Tibial artery (tissue), 4 donors: ENCODE measurements around the gene HPX.

Source experiments
- DNase-seq, 2 donors: peaks; one replicate each; pipeline ENCODE4 v3.0.0-alpha.2; 2019
- H3K27ac ChIP-seq, 2 donors: fragments of 200-600 bp; sonication (generic) in 1 of 2; 1 replicate in 1 of 2; 2 replicates in 1 of 2; pipeline ENCODE4 v1.5.1; 2018 to 2019; ENCODE audit warnings: mild to moderate bottlenecking in 1 of 2
- H3K27me3 ChIP-seq, 2 donors: fragments of 200-600 bp; sonication (generic) in 1 of 2; one replicate each; pipeline versions ENCODE4 v1.5.1 to v1.6.0; 2016 to 2019
- H3K36me3 ChIP-seq, 3 donors: fragments of 200-600 bp; sonication (generic) in 2 of 3; one replicate each; pipeline ENCODE4 v1.5.1; 2016 to 2019; ENCODE audit warnings: mild to moderate bottlenecking in 2 of 3
- H3K4me1 ChIP-seq, 4 donors: fragments of 200-600 bp; sonication (generic) in 2 of 4; 1 replicate in 3 of 4; 2 replicates in 1 of 4; pipeline ENCODE4 v1.5.1; 2016 to 2019
- H3K4me3 ChIP-seq, 2 donors: fragments of 200-600 bp; sonication (generic) in 1 of 2; 1 replicate in 1 of 2; 2 replicates in 1 of 2; pipeline ENCODE4 v1.5.1; 2018 to 2019; ENCODE audit warnings: mild to moderate bottlenecking in 2 of 2
- H3K9me3 ChIP-seq, 3 donors: fragments of 200-600 bp; sonication (generic) in 1 of 3; one replicate each; pipeline ENCODE4 v1.5.1; 2016 to 2019
- CTCF ChIP-seq, 2 experiments: fragments of 200-600 bp in 1 of 2; fragments of 450-650 bp in 1 of 2; IDR thresholded peaks; one replicate each; pipeline ENCODE4 v1.5.1; 2017 to 2019; ENCODE audit warnings: antibody characterized with exemption in 2 of 2, mild to moderate bottlenecking in 1 of 2, moderate library complexity in 1 of 2
- intact Hi-C: fragments of 100-400 bp; cut with DNase I; formaldehyde crosslinking; loops from one replicate; pipeline ENCODE4 v1.15.0; 2023; ENCODE audit warnings: low total_unique reads

The HPX gene

DNA sequence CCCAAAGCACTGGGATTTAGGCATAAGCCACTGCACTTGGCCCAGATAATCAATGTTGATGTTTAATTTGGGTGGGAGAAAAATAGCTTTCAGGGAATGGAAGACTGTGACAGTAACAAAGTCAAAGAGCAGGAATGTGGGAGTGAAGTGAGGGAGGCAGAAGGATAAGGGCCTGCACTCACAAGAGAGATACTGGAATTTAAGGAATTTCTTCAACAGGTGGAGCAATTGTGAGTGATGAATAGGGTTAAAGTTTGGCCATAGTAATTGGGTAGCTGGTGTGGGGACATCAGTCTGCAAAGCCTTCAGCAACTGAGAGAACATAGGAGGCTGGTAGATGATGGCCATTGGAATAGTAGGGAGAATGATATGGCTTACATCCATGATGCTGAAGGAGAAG is 13.3 kb downstream of the HPX start:
- no peak overlapping the region for H3K4me3 ChIP-seq
- peaks cover 0 to 5% (median 0%) of the 10 kb centered on the region in 4 donors for H3K4me1 ChIP-seq
- intact Hi-C loops, result no loop called here
- no peaks in the 10 kb centered on the region for H3K9me3 ChIP-seq
- H3K27me3 ChIP-seq, result no peaks in the 10 kb centered on the region
- no peak overlapping the region for H3K27ac ChIP-seq
- no peak for TF ChIP-seq CTCF (IDR thresholded peaks at IDR 0.05)
- DNase-seq, result no peak
- H3K36me3 ChIP-seq, result no peaks in the 10 kb centered on the region

DNA sequence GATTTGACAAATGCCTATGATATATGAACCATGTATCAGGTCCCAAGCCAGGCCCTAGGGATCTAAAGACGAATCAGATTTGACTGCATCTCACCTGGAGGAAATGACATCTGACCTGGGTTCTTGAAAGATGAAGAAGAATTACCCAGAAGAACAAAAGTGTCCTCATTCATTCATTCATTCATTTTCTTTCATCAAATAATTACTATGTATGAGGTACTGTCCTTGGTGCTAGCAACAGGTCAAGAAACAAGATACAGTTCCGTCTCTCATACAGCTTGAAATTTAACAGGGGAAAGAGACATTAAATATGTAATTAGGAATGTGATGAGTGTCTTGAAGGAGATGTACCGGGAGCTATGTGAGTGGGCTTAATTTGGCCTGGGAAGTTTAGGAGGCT is 20.1 kb downstream of the HPX start:
- no peaks in the 10 kb centered on the region for H3K36me3 ChIP-seq
- TF ChIP-seq CTCF (IDR thresholded peaks at IDR 0.05), result no peak
- H3K27me3 ChIP-seq, result no peaks in the 10 kb centered on the region
- H3K4me3 ChIP-seq, result no peak overlapping the region
- no peaks in the 10 kb centered on the region for H3K9me3 ChIP-seq
- H3K4me1 ChIP-seq, result peaks cover 0 to 29% (median 19%) of the 10 kb centered on the region in 4 donors
- peak overlapping the region in 1 of 2 donors; percentile 94 for H3K27ac ChIP-seq
- intact Hi-C loops, result no loop called here
- no peak for DNase-seq

DNA sequence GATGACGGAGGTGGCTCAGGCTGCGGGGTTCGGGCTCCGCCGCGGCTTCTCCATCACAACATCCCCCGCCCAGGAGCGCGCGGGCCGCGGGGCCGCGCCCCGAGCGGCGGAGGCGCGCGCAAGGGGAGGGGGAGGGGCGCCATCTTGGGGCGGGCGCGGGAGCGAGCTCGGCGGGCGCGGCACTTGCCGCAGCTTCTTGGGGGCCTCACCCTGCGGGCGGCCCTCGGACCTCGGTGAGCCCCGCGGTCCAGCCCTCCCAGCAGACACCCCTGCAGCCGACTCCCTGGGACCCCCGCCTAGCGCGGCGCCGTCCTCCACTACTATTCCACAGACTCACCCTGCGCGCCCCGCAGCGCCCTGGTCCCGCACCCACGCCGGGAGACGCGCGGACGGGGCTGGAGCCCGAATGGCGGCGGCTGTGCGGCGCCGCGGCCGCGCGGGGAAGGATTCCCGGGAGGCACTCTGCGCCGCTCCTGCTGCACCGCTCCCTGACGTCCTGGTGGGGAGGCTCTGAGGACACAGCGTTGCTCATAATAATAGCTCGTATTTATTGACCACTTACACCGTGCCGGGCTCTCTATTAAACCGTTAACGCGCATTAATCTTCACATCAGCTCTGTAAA is 21.7 kb downstream of the HPX start, which contains the start of gene APBB1:
TSS of gene APBB1 (minus strand) at position 86 of the 623 bp plus-strand sequence. CDS start 7,747 bp downstream, outside the sequence.
- Histone ChIP-seq H3K27ac (peak within 1 kb of the TSS; percentile 92 to 94), H3K4me1 (peaks cover 0 to 39% (median 19%) of the 10 kb centered on the region in 4 donors), H3K4me3 (peak within 1 kb of the TSS; percentile 98 to 99), H3K36me3 (no peaks in the 10 kb centered on the region), H3K9me3 (no peaks in the 10 kb centered on the region), H3K27me3 (no peaks in the 10 kb centered on the region)
- peak; percentile 49 to 83 for DNase-seq
- intact Hi-C loops, result no loop called here
- peak; percentile 26 to 29 for TF ChIP-seq CTCF (IDR thresholded peaks at IDR 0.05)

- no peak for TF ChIP-seq CTCF (IDR thresholded peaks at IDR 0.05)
- intact Hi-C loops, result no loop called here
- H3K27ac ChIP-seq, result peak overlapping the region; percentile 92 to 94
- no peaks in the 10 kb centered on the region for H3K9me3 ChIP-seq
- no peaks in the 10 kb centered on the region for H3K27me3 ChIP-seq
- peaks cover 0 to 40% (median 19%) of the 10 kb centered on the region in 4 donors for H3K4me1 ChIP-seq
- no peak for DNase-seq
- peak overlapping the region; percentile 98 to 99 for H3K4me3 ChIP-seq
- H3K36me3 ChIP-seq, result no peaks in the 10 kb centered on the region
Measured at GRCh38 chr11:6418557-6419008, 22.2 kb downstream of the HPX start.

DNA sequence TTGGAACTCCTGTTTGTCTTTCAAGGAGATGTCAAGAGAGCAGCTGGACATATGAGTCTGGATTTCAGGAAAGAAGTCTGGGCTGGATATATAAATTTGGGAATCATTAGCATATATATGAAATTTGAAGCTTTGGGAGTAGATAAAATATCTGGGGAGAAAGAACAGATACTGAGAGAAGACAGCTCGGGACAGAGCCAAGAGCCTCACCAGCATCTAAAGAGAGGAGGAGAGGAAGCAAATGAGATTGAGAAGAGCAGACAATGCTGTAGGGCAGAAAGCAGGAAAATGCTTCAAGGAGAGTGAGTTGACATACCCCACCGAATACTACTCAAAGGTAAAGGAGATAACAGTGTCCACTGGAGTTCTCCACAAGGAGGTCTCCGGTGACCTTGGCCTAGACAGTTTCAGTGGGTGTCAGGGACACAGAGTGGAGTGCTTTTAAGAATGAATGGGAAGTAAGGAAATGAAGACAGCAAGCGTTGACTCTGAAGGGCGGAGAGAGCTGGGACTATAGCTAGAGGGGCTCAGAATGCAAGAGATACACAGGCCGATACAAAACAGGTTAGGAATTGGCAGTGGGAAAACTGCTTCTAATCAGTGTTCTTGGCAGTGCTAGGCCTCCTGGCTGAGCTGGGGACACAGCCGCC is 22.8 kb downstream of the HPX start:
- Histone ChIP-seq H3K4me1 (peaks cover 0 to 40% (median 19%) of the 10 kb centered on the region in 4 donors), H3K36me3 (no peaks in the 10 kb centered on the region), H3K9me3 (no peaks in the 10 kb centered on the region), H3K27ac (peak overlapping the region; percentile 92 to 94), H3K4me3 (peak overlapping the region; percentile 98 to 99), H3K27me3 (no peaks in the 10 kb centered on the region)
- no peak for DNase-seq
- intact Hi-C loops, result no loop called here
- no peak for TF ChIP-seq CTCF (IDR thresholded peaks at IDR 0.05)
